GM18511 (cell line): ENCODE results near the gene GRIK3.

Source experiments
- ATAC-seq: cut with Tn5 transposase; IDR thresholded peaks from one replicate; pipeline ENCODE4 v1.9.1; 2021; ENCODE audit warnings: mild to moderate bottlenecking, moderate library complexity; ENCODE audit not compliant: unreplicated experiment

Gene GRIK3

DNA sequence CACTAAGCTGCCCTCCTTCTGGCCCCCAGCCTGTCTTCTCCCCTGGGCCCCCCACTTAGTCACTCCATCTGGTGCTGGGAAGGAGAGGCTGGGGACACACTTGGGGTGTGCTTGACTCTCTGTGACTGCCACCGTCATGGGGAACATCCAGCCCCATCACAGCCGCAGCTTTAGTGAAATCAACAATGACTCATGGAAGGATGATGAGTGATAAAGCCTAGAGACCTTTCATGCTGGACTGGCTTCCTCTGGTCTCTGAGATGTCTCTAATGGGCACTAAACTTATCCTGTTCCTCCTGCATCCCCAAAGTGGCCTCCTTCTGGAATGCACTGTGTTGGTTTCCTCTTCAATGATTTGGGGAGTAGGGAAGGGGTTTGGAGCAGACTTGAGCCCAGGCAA, 172.9 kb downstream of the GRIK3 start:
- ATAC-seq: no peak

DNA sequence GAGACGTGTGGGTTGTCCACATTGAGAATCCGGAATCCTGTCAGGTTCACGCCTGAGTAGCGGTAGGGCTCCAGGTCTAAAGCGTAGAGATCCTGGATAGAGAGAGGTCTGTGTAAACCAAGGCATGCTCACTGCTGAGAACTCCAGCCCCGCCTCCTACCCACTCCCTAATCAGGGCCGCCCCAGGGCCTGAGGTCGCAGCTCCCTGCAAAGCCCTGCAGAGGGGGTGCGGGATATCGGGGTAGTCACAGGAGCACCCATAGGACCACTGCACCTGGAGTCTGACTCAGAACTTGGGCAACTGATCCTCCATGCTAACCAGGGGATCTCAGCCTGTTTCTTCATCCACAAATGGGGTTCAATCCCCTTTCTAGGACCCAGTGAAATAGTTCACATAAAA, 174.4 kb downstream of the GRIK3 start:
- no peak for ATAC-seq

DNA sequence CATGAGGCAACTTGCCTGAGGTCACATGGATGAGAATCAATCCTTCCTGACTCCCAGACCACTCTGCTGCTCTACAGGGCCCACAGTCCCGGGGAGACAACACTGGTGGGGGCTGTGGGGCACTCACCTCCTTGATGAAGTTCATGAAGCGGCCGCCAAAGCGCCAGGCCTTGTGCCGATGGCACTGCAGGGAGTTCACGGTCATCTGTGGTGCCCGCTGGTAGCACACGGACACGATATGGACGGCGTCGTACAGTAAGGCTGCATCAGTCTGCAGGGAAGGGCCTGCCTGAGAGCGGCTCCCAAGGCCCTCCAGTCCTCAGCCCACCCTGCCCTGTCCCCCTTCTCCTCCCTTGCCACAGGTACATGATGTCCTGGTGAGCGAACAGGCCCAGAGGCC, 175.3 kb downstream of the GRIK3 start:
- no peak for ATAC-seq

DNA sequence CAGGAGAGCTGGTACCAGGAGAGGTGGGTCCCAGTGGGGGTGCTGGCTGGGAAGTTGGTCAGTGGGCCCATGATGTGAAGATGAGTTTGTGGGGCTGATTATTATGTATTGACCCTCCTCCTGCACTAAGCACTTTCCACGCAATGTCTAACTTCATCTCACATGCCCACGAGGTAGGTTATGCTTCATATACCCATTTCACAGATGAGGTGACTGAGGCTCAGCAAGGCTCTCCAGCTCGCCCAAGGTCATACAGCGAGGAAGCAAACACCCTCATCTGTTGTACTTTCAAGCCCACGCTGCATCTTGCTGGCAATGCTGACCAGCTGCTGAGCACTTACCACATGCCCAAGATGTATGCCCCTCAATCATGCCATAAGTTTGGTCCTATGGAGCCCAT, 175.8 kb downstream of the GRIK3 start:
- no peak for ATAC-seq

DNA sequence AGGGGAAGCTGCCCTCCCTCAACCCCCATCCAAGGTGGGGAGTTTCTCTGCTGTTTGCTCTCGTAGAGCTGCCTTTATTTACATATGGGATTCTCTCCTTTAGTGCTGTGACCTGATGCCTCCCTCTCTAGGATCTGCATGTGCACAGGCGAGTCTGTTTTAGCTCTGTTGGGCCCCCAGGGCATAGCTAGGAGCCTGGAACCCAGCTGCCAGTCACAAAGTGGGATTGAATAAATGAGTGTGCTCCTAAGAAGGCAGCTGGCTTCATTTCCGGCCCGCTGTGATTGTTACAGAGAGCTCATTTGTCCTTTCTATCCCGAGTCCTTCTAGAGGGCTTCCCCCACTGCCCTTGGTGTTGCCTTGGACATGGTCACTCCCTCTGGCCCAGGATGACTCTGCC, 176.6 kb downstream of the GRIK3 start:
- ATAC-seq: no peak

DNA sequence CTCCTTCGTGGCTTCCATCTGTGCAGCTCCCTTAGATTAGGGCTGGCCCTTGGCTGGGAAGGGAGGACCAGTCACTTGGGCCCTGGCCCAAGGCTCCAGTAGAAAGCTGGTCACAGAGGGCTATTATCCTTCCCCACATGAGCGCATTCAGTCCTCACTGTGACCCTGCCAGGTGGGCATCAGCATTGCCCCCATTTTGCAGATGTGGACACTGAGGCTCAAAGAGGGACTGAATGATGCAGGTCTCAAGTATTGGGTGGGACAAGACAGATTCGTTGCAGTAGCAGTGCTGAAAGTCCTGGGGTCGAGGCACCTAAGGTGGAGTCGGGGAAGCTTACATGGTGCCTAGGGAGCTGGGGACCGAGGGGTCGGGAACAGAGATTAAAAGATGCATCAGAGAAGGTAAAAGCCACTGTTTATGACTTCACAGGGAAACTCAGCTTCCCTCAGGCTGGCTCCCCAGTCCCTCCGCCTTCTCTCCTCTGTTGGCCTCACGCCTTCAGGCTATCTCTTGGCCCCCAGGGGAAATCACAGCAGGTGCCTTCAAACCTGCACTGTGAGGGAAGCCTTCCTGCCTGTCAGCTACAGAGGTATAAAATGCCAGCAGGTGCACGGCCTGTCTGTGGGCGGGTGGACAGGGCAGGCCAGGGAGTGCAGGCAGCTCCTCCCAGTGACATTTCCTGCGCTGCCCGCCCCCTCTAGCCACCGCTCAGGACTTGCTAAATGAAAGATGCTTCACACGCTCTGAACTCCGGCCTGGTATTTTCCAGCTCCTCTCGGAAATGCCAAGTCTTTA, 178.4 kb downstream of the GRIK3 start:
- ATAC-seq: no peak

DNA sequence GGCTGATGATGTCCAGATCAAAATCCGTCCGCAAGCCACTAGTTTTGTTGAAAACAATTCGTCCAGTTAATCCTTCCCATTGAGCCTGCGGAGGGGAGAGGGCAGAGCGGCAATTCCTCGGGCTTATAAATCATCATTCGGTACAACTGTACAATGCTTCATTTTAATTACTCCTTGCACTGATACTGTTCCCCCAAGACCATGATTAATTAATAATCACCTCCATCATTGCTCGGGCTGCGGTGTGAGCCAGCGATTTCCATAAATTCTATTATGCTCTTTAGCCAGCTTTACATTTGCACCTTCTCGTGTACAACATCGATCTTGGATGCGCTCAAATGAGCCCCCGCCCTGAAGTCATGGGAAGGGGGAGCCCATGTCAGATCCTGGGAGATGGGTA, 180.7 kb downstream of the GRIK3 start:
- no peak for ATAC-seq

DNA sequence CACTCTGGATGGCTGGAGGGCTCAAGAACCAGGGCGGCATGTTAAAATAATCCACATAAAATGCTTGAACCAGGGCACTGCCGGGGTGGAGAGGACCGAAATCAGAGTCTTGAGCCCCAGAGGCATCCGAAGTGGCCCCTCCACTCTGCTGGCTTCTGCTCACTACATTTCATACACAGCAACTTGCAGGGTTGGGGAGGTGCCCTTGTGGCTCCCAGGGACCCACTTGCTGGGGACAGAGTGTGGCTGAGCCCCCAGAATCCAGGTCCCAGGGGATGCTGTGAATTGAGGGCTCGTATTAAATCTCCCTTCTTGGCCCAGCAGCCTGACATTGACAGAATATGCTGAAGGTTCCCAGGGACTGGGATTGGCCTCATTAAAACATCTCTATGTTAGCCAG, 181.7 kb downstream of the GRIK3 start:
- no peak for ATAC-seq

DNA sequence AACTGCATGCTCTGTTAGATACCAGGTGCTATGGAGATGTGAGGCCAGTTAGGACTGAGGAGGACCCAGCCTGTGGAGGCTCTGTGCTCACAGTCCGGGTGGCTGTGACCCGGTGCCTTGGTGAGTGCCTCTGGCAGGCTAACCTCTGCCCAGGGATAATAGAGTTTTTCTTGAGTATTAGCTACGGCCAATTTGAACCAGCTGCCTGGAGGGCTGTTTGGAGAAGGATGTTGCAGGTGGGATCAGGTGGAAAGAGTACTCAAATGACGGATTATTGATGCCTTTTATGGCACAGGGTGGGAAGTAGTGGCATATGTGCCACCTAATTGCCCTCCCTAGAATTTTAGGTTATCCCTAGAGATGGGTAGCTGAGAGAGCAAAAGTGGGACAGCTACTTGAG, 182.7 kb downstream of the GRIK3 start:
- ATAC-seq: no peak

DNA sequence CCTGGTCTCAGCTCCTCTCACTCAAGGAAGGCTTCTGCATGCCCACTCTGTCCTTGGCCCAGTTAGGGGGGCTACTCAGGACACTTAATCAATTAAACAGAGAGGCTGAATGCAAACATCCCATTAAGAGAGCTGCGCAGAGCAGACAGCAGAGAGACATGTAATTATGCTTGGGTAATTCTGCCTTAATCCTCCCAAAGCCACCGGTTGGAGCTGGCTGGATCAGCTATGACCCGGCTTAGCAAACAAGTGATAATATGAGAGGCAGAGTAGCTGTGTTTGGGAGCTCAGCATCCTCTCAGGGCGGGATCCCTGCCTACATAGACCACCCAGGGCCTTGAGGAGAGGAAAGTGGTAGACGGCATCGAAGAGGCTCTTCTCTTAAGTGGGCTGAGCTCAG, 183.2 kb downstream of the GRIK3 start:
- ATAC-seq: no peak

DNA sequence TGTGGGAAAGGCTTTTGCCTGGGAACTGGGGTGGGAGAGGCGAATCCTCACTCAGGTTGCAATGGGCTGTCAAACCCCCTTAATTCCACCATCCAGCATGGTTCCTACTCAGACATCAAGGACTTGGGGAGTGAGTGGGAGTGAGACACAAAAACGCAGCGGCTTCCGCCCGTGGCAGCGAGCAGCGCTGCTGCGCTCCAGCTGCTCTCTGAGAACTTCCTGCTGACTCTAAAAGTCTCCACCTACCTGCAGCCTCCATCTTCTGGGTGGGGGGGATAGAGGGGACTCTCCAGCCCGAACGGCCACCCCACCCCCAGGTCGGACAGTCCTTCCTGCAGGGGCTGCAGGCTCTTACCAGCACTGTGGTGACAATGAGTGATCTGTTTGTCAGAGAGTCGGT, 184.4 kb downstream of the GRIK3 start:
- ATAC-seq: no peak

DNA sequence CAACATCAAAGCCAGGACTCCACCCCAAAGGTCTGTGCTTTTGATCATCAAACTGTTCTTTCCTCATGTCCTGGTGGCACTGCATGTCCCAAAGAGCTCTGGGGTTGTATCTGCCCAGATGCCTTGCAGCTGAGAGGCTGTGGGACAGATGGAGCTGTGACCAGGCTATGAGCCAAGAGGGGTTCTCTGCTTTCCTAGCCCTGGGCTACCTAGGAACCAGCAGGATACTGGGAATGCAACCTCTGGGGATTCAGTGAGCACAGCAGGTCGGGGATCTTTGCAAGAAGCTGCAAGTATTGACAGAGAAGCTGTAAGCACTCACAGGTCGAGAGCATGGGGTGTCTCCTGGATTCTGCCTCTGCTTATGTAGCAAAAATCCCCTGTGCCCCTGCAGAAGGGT, 186.6 kb downstream of the GRIK3 start:
- no peak for ATAC-seq

DNA sequence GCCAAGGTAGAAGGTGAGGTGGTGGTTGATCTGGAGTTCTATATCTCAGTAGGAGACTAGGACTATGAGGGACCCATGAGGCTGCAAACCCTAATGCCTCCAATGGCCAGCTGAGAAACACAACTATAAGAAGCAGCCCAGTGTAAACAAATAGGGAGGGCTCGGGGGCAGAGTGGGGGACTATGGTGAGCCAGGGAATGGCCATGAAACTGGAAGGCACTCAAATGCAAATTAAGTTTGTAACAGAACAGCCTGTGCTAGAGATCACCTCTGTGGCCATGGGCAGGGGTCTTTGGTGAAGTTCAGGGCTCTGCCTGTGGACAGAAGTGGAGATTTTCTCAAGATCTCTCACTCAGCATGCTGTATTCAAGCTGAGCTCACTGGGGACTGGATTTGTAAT, 187.1 kb downstream of the GRIK3 start:
- no peak for ATAC-seq

DNA sequence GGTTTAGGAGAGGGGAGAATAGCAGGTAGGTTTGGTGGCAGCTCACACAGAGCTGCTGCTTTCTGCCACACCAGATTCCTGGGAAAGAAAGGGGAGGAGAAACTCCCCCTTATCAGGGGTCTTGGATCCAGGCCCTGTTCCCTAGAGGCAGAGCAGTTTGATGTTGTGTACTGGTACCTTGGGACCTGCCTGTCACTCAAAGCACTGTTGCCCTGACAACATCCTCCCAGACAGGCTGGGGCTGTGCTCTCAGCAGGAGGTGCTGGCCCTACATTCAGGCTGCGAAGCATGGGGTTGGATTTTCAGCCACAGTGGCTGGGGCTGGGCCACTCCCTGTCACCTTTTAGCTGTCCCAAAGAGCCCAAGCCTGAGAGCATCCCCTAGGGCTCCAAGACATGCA, 188.0 kb downstream of the GRIK3 start:
- no peak for ATAC-seq

DNA sequence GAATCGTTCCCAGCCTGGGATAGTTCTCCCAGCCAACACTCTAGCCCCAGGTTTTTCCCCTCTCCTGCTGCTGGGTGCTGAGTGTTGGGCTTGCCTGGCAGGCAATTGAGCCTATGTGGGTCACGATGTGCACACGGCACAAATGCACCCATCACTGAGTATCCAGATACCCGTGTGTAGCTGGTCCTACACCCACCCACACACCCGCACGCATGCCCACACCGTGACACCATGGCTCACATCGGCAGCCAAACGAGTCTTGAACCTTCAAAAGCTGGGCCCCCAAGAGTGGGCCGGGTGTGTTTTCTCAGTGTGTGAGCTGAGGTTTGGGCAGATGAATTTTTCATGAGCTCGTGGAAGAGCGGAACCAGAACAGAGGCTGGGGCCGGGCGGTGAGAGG, 188.5 kb downstream of the GRIK3 start:
- no peak for ATAC-seq

DNA sequence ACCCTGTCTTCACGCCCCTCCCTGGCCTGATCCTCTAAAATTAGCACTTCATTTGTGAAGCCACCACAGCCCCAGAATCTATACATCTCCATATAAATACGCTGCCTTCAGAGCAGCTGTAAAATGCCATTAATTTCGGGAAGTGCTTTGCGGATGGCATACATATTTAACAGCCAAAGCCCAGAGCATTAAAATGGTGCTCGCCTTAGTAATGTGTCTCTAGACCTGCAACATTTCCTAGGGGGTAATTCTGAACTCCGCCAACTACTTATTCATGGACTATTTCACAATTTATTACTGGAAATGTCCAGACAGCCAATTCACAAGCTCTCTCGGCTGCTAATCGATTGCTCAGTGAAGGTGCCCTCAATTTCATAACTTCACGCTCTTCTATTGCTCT, 189.4 kb downstream of the GRIK3 start:
- ATAC-seq: no peak

DNA sequence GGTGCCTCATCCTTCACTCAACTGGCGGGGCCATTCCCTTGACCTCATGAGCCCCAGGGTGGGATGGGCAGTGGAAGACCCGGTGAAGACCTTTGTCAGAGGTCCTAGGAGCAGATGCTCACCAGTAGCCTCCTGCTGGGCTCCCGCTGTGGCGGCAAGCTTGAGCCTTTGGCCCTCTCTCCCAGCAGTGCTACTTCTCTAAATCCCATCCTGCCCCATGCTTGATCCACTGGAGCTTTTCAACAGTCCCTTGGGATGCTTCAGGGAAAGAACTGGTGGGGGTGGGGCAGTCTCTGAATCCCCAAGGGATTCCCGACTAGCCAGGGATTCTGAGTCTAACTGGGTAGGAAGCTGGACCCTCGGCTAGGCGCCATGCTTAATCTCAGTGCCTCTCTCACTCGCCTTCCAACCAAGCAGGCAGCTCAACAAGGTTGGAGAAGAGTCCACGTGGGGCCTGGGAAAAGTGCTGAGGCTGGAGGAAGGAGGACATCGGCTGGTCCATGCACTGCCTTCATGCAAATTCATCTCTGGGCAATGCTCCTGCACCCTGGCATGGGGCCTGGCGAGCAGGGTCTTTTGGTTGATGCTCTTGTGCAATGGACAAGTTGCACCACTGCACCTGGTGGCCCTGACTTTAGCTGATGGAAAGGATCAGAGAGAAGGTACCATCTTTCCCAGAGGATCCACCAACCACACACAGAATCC, 190.3 kb downstream of the GRIK3 start:
- no peak for ATAC-seq

DNA sequence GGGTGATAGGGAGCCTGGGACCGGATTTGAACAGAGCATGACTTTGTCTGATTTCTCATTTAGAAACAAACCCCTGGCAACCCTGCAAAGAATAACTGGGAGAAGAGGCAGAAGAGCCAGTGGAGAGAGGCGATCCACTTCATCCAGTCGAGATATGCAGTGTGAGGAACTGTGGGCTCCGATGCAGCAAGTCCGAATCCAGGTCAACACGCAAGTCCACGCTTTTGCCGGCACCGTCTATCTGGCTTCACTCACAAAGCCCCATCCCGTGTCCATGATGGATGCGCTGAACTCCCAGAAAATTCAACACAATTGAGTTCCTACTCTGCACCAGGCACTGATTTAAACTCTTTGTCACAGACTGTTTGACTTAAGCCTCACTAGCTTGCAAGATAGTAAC, 191.3 kb downstream of the GRIK3 start:
- no peak for ATAC-seq

DNA sequence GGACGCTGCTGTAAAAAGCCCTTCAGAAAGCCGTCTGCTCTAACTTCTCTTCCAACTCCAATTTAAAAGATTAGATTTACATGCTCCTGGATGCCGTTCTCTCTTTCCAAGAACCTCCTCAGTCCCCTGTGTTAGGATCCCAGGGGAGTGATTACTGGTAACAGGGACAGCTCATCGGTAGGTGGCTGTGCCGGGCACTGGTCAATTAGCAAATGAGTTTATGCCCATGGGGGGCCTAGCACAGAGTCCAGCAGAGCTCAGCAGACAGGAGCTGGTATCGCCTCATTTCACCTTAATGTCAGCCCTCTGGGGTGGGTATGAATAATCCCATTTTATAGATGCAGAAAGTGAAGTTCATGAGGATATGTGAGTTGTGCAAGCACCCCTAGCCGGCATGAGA, 191.9 kb downstream of the GRIK3 start:
- no peak for ATAC-seq

DNA sequence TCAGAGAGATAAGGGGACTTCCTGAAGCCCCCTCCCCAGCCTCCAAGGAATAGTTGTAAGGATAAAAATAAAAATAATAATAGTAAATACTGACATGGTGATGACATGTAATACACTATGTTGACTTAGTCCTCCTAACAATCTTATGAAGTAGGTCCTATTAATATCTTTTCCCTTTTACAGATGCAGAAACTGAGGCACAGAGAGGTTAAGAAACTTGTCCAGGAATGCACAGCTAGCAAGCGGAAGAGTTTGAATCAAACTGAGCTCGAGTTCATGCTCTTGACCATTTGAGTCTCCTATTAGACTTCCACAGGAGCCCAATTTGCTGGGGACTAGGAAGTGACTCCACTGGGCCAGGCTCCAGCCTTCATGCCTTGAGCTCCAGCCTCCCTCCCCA, 194.8 kb downstream of the GRIK3 start:
- no peak for ATAC-seq

DNA sequence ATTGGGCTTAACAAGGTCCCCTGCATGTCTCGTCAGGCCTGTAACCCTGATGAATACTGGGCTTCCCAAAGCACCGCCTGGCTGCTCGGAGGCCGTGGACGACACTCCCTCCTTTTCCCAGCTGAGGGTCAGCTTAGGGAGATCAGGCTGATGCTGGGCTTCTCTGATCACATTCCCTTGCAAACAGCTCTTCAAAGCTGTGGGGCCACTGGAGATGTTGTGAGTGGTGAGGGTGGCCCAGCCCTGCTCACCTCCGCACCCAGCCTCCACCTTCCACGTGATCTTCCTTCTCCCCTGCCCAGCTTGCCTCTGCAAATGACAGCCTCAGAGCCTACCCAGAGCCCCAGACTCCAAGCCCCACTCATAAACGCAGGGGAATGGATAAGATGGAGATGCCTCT, 195.4 kb downstream of the GRIK3 start:
- ATAC-seq: no peak

DNA sequence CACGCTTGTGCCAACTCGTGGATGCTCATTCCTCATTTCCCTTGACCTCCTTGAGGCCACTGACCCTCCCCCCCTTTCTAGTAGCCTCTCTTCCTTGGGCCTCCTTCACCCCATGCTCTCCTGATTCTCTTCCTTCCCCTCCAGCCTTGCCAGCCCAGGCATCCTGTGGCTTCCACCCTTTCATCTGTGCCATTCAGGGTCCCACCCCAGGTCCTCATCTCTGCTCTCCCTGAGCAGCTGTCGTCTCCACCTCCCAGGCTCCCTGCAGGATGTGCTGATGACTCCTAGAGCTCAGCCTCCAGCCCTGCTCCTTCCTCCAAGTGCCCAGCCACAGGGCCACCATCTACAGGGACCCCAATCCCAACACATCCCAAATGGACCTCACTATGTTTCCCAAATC, 197.4 kb downstream of the GRIK3 start:
- no peak for ATAC-seq
